Esophagus squamous epithelium (tissue), 5 donors: ENCODE measurements around the gene FNDC3A. TPM values are rescaled to one million over a fixed set of nuclear protein-coding genes. Genes with fewer than 3 reads are reported as not detected.

Experiments used
- DNase-seq: peaks from one replicate; lab custom pipeline; 2025; lab: John Stamatoyannopoulos, UW
- H3K27ac ChIP-seq, 4 donors: fragments of 200-600 bp; sonication (generic); one replicate each; pipeline ENCODE4 v1.5.1; 2016 to 2019; ENCODE audit warnings: mild to moderate bottlenecking in 1 of 4
- H3K27me3 ChIP-seq, 4 donors: fragments of 200-600 bp; sonication (generic); 1 replicate in 3 of 4; 2 replicates in 1 of 4; pipeline versions ENCODE4 v1.5.1 to v1.6.0; 2017 to 2021; ENCODE audit warnings: antibody characterized with exemption in 1 of 4
- H3K36me3 ChIP-seq, 3 donors: fragments of 200-600 bp; sonication (generic); one replicate each; pipeline ENCODE4 v1.5.1; 2016 to 2019
- H3K4me1 ChIP-seq, 3 donors: fragments of 200-600 bp; sonication (generic); one replicate each; pipeline ENCODE4 v1.5.1; 2017 to 2019
- H3K4me3 ChIP-seq, 4 donors: fragments of 200-600 bp; sonication (generic); 1 replicate in 3 of 4; 2 replicates in 1 of 4; pipeline ENCODE4 v1.5.1; 2016 to 2019; ENCODE audit warnings: mild to moderate bottlenecking in 2 of 4, moderate library complexity in 1 of 4
- H3K9me3 ChIP-seq, 3 donors: fragments of 200-600 bp; sonication (generic); one replicate each; pipeline ENCODE4 v1.5.1; 2016 to 2019
- CTCF ChIP-seq, 6 experiments: fragments of 450-650 bp in 4 of 6; fragments of 200-600 bp in 2 of 6; sonication (generic) in 2 of 6; IDR thresholded peaks; one replicate each; pipeline ENCODE4 v1.5.1; 2016 to 2019; ENCODE audit warnings: antibody characterized with exemption in 6 of 6, mild to moderate bottlenecking in 4 of 6, moderate library complexity in 4 of 6
- POLR2A ChIP-seq, 4 donors: fragments of 450-650 bp; IDR thresholded peaks; one replicate each; pipeline ENCODE4 v1.6.1; 2017; ENCODE audit warnings: antibody characterized with exemption in 4 of 4, mild to moderate bottlenecking in 4 of 4, moderate library complexity in 3 of 4
- WGBS, 2 donors: methylation state at CpG; one replicate each; pipeline ENCODE4 v1.1.5; 2018; 5-methylcytosine and 5-hydroxymethylcytosine counted together
- intact Hi-C: fragments of 100-400 bp; cut with DNase I; formaldehyde crosslinking; loops from one replicate; pipeline ENCODE4 v1.15.0; 2022
- total RNA-seq, 4 donors: library from RNA; depleted of rRNA; stranded (reverse); fragments of >200 nt; gene quantifications; one replicate each; pipeline ENCODE4 v1.1.0, GENCODE V29; 2016
- donor health status: DM: yes; HTN: yes; CAD: no.

FNDC3A gene
- total RNA-seq, 4 donors from 2014 or later, result 10.0 to 29.8 (median 19.5) TPM

- no peaks in the 10 kb centered on the region for H3K27me3 ChIP-seq
- TF ChIP-seq CTCF (IDR thresholded peaks at IDR 0.05) (no peak), POLR2A (IDR thresholded peaks at IDR 0.05) (no peak)
- no peak overlapping the region for H3K27ac ChIP-seq
- H3K36me3 ChIP-seq, result peaks cover 0 to 13% (median 0%) of the 10 kb centered on the region in 3 donors
- no peaks in the 10 kb centered on the region for H3K4me1 ChIP-seq
- intact Hi-C loops, result no loop called here
- no peak overlapping the region for H3K4me3 ChIP-seq
- no peaks in the 10 kb centered on the region for H3K9me3 ChIP-seq
- DNase-seq, result no peak
- 96 to 100% methylated on average over 1 of the region's 1 CpG for WGBS, 2 donors
These were observed 95.7 kb downstream of the FNDC3A start for GRCh38 chr13:49071341-49071937.

GRCh38 chr13:49082653-49083536, 107.2 kb downstream of the FNDC3A start:
- Histone ChIP-seq H3K4me3 (no peak overlapping the region), H3K9me3 (no peaks in the 10 kb centered on the region), H3K36me3 (peaks cover 0 to 2% (median 0%) of the 10 kb centered on the region in 3 donors), H3K27ac (no peak overlapping the region), H3K27me3 (no peaks in the 10 kb centered on the region), H3K4me1 (peaks cover 0 to 15% (median 0%) of the 10 kb centered on the region in 3 donors)
- DNase-seq, result no peak
- 63 to 78% methylated on average over 4 of the region's 4 CpGs for WGBS, 2 donors
- TF ChIP-seq CTCF (IDR thresholded peaks at IDR 0.05) (no peak), POLR2A (IDR thresholded peaks at IDR 0.05) (no peak)
- intact Hi-C loops, result no loop called here

- Histone ChIP-seq H3K27ac (no peak overlapping the region), H3K27me3 (no peaks in the 10 kb centered on the region), H3K4me1 (peaks cover 0 to 15% (median 0%) of the 10 kb centered on the region in 3 donors), H3K4me3 (no peak overlapping the region), H3K9me3 (no peaks in the 10 kb centered on the region), H3K36me3 (no peaks in the 10 kb centered on the region)
- 73 to 84% methylated on average over 3 of the region's 3 CpGs for WGBS, 2 donors
- TF ChIP-seq POLR2A (IDR thresholded peaks at IDR 0.05) (no peak), CTCF (IDR thresholded peaks at IDR 0.05) (no peak)
- no peak for DNase-seq
- intact Hi-C loops, result no loop called here
These were observed 109.2 kb downstream of the FNDC3A start for GRCh38 chr13:49084961-49085360.

- Histone ChIP-seq H3K9me3 (no peaks in the 10 kb centered on the region), H3K4me1 (peaks cover 0 to 15% (median 0%) of the 10 kb centered on the region in 3 donors), H3K27ac (no peak overlapping the region), H3K36me3 (no peaks in the 10 kb centered on the region), H3K4me3 (no peak overlapping the region), H3K27me3 (no peaks in the 10 kb centered on the region)
- no peak for DNase-seq
- no peak for TF ChIP-seq CTCF (IDR thresholded peaks at IDR 0.05)
- no peak for TF ChIP-seq POLR2A (IDR thresholded peaks at IDR 0.05)
- intact Hi-C loops, result no loop called here
- WGBS, 2 donors, result 16 to 18% methylated on average over 2 of the region's 2 CpGs
These were observed 111.0 kb downstream of the FNDC3A start for GRCh38 chr13:49086722-49087121.

GRCh38 chr13:49093376-49093775, 117.7 kb downstream of the FNDC3A start:
- no peak overlapping the region for H3K4me3 ChIP-seq
- H3K9me3 ChIP-seq, result no peaks in the 10 kb centered on the region
- no peak for DNase-seq
- peaks cover 6 to 19% (median 9%) of the 10 kb centered on the region in 3 donors for H3K4me1 ChIP-seq
- 85 to 86% methylated on average over 5 of the region's 5 CpGs for WGBS, 2 donors
- no peak overlapping the region for H3K27ac ChIP-seq
- H3K36me3 ChIP-seq, result no peaks in the 10 kb centered on the region
- TF ChIP-seq CTCF (IDR thresholded peaks at IDR 0.05) (no peak), POLR2A (IDR thresholded peaks at IDR 0.05) (no peak)
- H3K27me3 ChIP-seq, result no peaks in the 10 kb centered on the region
- intact Hi-C loops, result loop anchor here (10.0 kb wide), 1 partner anchor 501 kb away; no protein-coding TSS in a partner anchor
